ENCODE data around the gene FCER2.
"Not testable (repeated sequence)": the region's sequence is repeated elsewhere in the genome, so short reads cannot be mapped to it uniquely, and the experiment has no call there.

The FCER2 gene

GRCh38 chr19:7701654-7702457 is at the start of gene FCER2:
Gene FCER2 (minus strand): TSS chr19:7702131. CDS start chr19:7699760, 2,371 bp downstream.
- no peak for DNase-seq (ENCODE audit: low spot score)

DNA sequence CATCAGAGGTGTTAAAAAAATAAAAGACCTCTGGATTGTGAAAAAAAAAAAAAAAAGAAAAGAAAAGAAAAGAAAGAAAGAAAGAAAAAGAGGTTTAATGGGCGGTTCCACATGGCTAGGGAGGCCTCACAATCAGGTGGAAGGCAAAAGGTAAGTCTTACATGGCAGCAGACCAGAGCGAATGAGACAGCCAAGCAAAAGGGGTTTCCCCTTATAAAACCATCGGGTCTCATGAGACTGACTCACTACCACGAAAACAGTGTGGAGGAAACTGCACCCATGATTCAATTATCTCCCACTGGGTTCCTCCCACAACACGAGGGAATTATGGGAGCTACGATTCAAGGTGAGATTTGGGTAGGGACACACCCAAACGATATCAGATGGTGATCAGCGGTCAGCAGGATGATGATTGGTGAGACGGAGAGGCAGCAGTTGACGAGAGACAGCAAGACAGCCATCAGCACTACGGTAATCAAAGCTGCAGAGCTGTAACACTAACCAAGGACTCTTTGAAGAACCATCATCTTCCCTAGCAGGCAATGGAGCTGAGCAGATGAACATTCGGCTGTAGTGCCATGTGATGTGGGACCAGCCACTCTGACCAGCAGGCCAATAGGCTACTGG is 49.3 kb upstream of the FCER2 start:
- no peak for DNase-seq (ENCODE audit: low spot score)

DNA sequence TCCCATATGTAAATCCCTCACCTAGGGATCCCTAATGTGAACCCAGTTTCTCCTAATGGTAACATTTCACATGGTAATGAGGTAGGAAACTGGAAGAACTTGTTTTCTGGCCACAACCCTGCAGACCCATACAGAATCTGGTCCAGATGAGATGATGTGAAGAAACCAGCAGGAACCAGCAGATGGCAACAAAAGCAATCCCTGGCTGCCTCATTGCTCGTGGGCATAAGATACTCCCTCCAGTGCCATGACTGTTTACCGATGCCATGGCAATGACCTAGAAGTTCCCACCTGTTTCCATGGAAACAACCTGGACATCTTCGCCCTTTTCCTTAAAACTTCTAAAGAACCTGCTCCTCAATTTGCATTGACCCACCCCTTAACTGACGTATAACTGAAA is 46.8 kb upstream of the FCER2 start:
- peak; percentile 8 for DNase-seq (ENCODE audit: low spot score)

- no peak for DNase-seq (ENCODE audit: low spot score)
Measured at GRCh38 chr19:7748171-7748570, 46.2 kb upstream of the FCER2 start.

GRCh38 chr19:7746903-7747884 is 45.3 kb upstream of the FCER2 start, which contains the start of gene CD209:
Gene CD209 (minus strand): TSS chr19:7747534. CDS start chr19:7747511, 23 bp downstream.
- no peak for DNase-seq (ENCODE audit: low spot score)

GRCh38 chr19:7746306-7746705 is 44.4 kb upstream of the FCER2 start:
- DNase-seq (ENCODE audit: low spot score) = not testable (repeated sequence)

DNA sequence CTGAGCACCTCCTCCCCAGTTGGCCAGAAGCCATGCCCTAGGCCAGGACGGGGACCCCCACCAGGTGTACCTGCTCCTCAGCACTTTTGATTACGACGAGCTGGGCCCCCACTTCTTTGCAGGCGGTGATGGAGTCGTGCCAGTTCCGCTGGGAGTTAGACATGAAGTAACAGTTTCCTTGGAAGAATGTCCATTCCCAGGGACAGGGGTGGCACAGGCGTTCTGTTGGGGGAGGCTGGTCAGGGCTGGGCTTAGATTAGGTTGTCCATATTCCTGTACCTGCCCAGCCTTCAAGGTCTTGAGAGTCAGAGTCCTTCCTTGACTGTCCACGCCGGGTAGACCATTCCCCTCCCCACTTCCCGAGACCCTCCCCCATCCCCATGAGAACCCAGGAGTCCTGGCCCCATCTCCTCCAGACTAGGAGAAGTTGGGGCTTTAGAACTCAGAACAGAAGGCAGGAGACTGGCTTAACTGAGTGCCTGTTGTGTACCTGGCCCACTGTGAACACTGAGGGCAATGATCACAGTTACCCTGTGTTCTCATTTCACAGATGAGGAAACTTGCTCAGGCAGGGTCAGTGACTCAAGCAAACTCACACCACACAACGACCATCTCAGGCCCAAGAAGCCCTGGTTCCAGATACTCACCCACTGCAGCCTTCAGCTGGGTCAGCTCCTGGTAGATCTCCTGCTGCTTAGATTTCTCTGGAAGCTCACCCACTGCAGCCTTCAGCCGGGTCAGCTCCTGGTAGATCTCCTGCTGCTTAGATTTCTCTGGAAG is 43.1 kb upstream of the FCER2 start:
- no peak for DNase-seq (ENCODE audit: low spot score)

DNA sequence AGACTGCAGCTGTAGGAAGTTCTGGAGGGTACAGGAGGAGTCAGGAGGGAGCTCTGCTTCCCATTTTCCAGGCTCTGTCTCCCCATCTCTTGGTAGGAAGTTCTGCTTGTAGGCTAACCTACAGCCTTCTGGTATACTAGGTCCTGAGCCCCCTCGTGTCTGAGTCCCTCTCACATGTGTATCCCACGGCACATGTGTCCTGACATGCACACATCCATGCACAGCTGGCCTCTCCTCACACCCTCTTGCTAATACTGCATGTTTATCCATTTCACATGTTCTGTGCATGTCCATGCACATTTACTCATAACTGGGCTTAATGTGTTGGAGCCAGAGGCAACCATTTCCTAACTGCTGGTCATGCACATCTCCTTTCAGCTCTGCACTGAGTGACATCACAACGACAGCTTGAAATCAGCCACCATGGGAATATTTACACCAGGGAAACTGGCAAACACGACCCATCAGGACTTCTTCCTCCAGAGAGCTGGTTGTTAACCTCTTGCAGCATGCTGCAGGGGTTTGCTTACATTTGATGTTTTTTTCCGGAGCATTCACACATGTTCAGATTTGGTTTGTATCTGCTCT is 42.4 kb upstream of the FCER2 start:
- DNase-seq (ENCODE audit: low spot score) = no peak

DNA sequence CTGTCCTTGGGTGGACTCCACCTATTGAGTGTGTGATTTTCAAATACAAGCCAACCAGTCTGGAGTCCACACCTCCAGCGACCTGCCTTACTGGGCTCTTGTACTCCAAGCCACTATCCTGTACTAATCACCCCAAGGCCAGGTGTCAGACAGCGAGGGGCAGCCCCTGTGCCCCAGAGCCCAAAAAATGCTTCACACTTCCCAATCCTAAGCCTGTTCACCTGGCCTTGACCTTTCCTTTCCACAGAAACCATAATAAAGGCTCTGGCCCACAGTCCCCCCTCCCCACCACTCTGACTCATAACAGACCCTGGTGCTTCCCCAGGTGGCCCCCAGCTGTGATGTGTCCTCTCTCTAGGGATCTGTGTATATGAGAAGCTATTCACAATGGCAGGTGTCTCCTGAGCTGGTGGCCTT is 41.5 kb upstream of the FCER2 start:
- DNase-seq (ENCODE audit: low spot score) = no peak

GRCh38 chr19:7742991-7743390 is 41.1 kb upstream of the FCER2 start:
- no peak for DNase-seq (ENCODE audit: low spot score)

DNA sequence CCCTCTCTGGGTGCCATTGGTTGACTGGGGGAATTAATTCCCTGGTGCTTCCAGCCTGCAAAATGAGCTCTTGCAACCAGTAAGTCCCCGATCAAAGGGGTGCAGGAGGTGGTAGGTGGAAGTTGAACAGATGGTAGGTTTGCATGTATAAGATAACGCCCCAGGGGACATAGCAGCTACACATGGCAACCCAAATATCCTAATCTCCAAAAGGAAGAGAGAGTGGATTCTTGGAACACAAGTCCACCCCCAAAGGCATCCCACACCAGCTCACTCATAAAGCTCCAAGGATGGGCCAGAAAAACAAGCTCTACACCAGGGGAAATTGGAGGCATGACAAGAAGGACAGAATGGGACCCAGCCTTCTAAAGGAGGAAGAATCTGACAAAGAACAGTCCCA is 40.6 kb upstream of the FCER2 start:
- no peak for DNase-seq (ENCODE audit: low spot score)

- DNase-seq (ENCODE audit: low spot score) = no peak
Measured at GRCh38 chr19:7740682-7741054, 38.7 kb upstream of the FCER2 start.

GRCh38 chr19:7739801-7740681 is 38.1 kb upstream of the FCER2 start:
- no peak for DNase-seq (ENCODE audit: low spot score)

- DNase-seq (ENCODE audit: low spot score) = no peak
Measured at GRCh38 chr19:7739211-7739755, 37.4 kb upstream of the FCER2 start.

DNA sequence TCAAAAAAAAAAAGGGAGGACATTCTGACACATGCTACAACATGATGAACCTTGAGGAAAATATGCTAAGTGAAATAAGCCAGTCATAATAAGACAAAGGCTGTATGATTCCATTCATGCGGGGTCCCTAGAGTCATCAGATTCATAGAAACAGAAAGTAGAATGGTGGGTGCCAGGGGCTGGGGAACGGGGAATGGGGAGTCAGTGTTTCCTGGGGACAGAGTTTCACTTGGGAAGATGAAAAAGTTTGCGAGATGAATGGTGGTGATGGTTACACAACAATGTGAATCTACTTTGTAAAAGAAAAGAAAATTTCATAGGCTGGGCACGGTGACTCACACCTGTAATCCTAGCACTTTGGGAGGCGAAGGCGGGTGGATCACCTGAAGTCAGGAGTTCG is 36.1 kb upstream of the FCER2 start:
- DNase-seq (ENCODE audit: low spot score) = no peak

DNA sequence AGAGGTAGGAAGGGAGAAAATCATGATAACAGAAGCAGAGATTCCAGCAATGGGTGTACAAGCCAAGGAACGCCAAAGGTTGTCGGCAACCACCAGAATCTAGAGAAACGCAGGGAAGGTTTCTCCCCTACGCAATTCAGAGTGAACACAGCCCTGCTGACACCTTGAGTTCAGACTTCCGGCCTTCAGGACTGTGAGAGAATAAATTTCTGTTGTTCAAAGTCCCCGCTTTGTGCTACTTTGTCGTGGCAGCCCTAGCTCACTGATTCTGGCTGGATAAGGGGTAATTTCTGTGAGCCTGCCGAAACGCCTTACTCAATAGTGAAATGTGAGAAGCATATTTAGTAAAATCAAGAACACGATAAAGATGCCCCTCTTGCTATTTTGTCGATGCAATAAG is 35.3 kb upstream of the FCER2 start:
- no peak for DNase-seq (ENCODE audit: low spot score)

GRCh38 chr19:7736148-7736547 is 34.2 kb upstream of the FCER2 start:
- no peak for DNase-seq (ENCODE audit: low spot score)

GRCh38 chr19:7734220-7735203 is 32.6 kb upstream of the FCER2 start:
- DNase-seq (ENCODE audit: low spot score) = no peak

GRCh38 chr19:7733376-7733775 is 31.4 kb upstream of the FCER2 start:
- DNase-seq (ENCODE audit: low spot score) = no peak
